Measurements from ENCODE around the gene TAF10.

Gene TAF10

GRCh38 chr11:6625156-6625831 is 13.3 kb upstream of the TAF10 start:
- no peak for FAIRE-seq
- no peak for TF ChIP-seq CTCF (IDR thresholded peaks at IDR 0.05; ENCODE audit: insufficient read depth, missing control alignments)
- no peak for DNase-seq (ENCODE audit: insufficient read length, low spot score)

GRCh38 chr11:6623391-6624363 is 11.7 kb upstream of the TAF10 start:
- FAIRE-seq (no peak), DNase-seq (ENCODE audit: insufficient read length, low spot score) (no peak)
- TF ChIP-seq CTCF (IDR thresholded peaks at IDR 0.05; ENCODE audit: insufficient read depth, missing control alignments), result no peak

DNA sequence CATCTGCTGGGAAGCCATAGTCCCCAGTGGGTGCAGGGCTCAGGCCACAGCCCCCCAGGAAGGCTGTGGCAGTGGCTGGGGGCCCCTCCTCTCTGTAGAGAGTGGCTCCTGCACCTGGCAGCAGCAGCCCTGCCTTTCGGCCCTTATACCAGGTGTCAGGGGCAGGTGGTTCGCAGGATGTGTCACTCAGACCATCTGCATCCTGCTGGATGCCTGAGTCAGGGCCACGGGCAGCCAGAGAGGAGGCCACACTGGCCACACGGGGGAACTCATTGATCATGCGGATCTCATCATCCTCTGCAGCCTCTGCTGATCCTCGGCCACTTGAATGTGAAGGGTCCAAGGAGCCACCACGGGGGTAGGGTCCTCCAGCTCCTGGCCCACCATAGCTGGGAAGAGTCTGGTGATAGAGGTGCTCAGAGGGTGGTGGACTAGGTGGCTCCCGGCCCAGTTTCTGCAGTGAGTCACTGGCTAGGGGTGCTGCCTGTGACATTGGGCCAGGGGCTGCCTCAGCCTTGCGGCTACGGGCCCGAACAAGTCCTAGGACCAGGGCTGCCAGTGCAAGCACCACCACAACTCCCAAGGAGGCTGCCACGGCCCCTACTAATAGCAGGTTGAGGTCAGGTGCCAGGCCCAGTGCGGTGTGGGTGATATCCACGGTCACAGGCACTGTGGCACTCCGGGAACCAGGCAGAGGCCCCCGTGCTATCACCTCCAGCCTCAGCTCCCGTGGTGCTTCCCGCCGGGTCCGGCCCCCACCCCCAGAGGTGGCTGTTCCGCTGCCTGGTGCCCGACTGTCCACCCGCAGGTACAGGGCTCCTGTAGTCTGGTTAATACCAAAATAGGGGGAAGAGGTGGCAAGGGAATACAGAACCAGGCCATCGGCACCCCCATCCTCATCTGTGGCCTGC is 10.5 kb upstream of the TAF10 start:
- FAIRE-seq, result no peak
- DNase-seq (ENCODE audit: insufficient read length, low spot score), result no peak
- TF ChIP-seq CTCF (IDR thresholded peaks at IDR 0.05; ENCODE audit: insufficient read depth, missing control alignments), result no peak

DNA sequence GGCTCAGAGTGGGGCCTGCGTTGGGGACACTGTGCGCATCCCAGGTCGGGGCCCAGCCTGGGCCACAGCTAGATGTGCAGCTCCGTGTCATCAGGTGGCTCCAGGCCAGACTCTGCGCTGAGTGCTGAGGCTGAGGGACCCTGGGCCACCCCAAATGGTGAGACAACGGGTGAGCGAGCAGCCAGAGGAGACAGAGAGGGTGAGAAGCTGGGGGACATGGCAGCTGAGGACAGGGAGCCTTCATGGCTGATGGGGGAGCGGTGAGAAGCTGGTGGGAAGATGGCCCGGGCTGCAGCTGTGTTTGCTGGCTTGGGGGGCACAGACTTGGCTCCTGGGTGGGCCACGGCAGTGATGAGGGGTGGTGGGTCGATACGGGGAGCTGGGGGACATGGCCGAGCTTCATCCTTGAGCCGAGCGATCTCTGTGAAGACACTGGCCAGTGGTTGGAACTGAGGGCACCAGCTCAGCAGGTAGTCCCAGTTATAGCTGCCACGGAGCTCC is 9.7 kb upstream of the TAF10 start:
- TF ChIP-seq CTCF (IDR thresholded peaks at IDR 0.05; ENCODE audit: insufficient read depth, missing control alignments), result no peak
- FAIRE-seq (no peak), DNase-seq (ENCODE audit: insufficient read length, low spot score) (no peak)

DNA sequence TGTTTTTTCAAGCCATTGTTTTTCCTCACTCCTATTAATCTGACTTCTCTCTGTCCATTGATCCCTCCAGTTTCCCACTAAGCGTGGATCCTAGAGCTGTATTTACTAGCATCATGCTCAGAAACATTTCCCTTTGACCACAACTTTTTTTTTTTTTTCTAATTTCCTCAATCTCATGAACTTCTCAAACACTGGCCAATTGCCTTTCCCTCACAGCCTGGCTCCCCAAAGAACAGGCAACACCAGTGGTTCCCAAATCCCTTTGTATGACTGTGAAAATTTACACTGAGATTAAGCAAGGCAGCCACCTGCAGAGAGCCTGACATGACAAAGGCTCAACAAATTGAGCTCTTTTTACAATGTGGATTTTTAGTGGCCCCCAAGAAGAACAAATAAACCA is 8.6 kb upstream of the TAF10 start:
- no peak for TF ChIP-seq CTCF (IDR thresholded peaks at IDR 0.05; ENCODE audit: insufficient read depth, missing control alignments)
- no peak for DNase-seq (ENCODE audit: insufficient read length, low spot score)
- no peak for FAIRE-seq

GRCh38 chr11:6619004-6619745 is 7.2 kb upstream of the TAF10 start, which contains the start of gene TPP1:
TSS of gene TPP1 (minus strand) at chr11:6619422. CDS start at chr11:6619400, 22 bp downstream.
- FAIRE-seq, result no peak
- no peak for TF ChIP-seq CTCF (IDR thresholded peaks at IDR 0.05; ENCODE audit: insufficient read depth, missing control alignments)
- peak; percentile 79 for DNase-seq (ENCODE audit: insufficient read length, low spot score)

Measured in D721Med (cell line).